Sigmoid colon (tissue), 4 donors: ENCODE data around the gene FADS1.

Experiments
- CTCF ChIP-seq, 4 experiments: fragments of 450-650 bp in 3 of 4; fragments of 200-600 bp in 1 of 4; IDR thresholded peaks; one replicate each; pipeline ENCODE4 v1.5.1; 2016 to 2019; ENCODE audit warnings: antibody characterized with exemption in 4 of 4, mild to moderate bottlenecking in 3 of 4, moderate library complexity in 2 of 4
- EP300 ChIP-seq, 4 donors: sonication (generic); formaldehyde crosslinking; IDR thresholded peaks; one replicate each; pipeline ENCODE4 v1.6.1; 2017; ENCODE audit warnings: antibody characterized with exemption in 4 of 4
- POLR2A ChIP-seq, 2 donors: fragments of 450-650 bp; IDR thresholded peaks; one replicate each; pipeline ENCODE4 v1.6.1; 2016; ENCODE audit warnings: antibody characterized with exemption in 2 of 2, mild to moderate bottlenecking in 2 of 2, moderate library complexity in 2 of 2
- POLR2AphosphoS5 ChIP-seq, 4 donors: sonication (generic); formaldehyde crosslinking; IDR thresholded peaks; one replicate each; pipeline ENCODE4 v1.6.1; 2017; ENCODE audit warnings: antibody characterized with exemption in 4 of 4

GRCh38 chr11:61773356-61773755 is 43.4 kb downstream of the FADS1 start:
- no peak for TF ChIP-seq POLR2AphosphoS5 (IDR thresholded peaks at IDR 0.05)
- no peak for TF ChIP-seq POLR2A (IDR thresholded peaks at IDR 0.05)
- no peak for TF ChIP-seq CTCF (IDR thresholded peaks at IDR 0.05)
- no peak for TF ChIP-seq EP300 (IDR thresholded peaks at IDR 0.05)
